GM23248 (cell line): ENCODE results near the gene SPDEF. TPM values are rescaled to one million over a fixed set of nuclear protein-coding genes. Genes with fewer than 3 reads are reported as not detected.

Experiments
- DNase-seq: peaks from one replicate; pipeline ENCODE4 v3.0.0-alpha.2; 2015
- H2AFZ ChIP-seq: fragments of 200-600 bp; sonication (generic); 2 replicates; pipeline ENCODE4 v1.6.1; 2016; ENCODE audit warnings: antibody characterized with exemption
- H3F3A ChIP-seq: fragments of 200-600 bp; sonication (generic); 2 replicates; pipeline ENCODE4 v1.6.1; 2016; ENCODE audit warnings: mild to moderate bottlenecking, antibody characterized with exemption, mixed run types; ENCODE audit not compliant: insufficient read depth
- H3K27ac ChIP-seq: fragments of 200-600 bp; sonication (generic); 2 replicates; pipeline ENCODE4 v1.5.1; 2016; ENCODE audit warnings: mild to moderate bottlenecking
- H3K27me3 ChIP-seq: fragments of 200-600 bp; sonication (generic); replicated peaks from 2 replicates; pipeline ENCODE4 v1.6.1; 2016; ENCODE audit warnings: mild to moderate bottlenecking; ENCODE audit not compliant: insufficient read depth
- H3K36me3 ChIP-seq: fragments of 200-600 bp; sonication (generic); 2 replicates; pipeline ENCODE4 v1.6.1; 2016; ENCODE audit warnings: low read depth, mild to moderate bottlenecking
- H3K4me1 ChIP-seq: fragments of 200-600 bp; sonication (generic); 2 replicates; pipeline ENCODE4 v1.6.1; 2016; ENCODE audit warnings: mild to moderate bottlenecking; ENCODE audit not compliant: insufficient read depth
- H3K4me2 ChIP-seq: fragments of 200-600 bp; sonication (generic); one replicate; pipeline ENCODE4 v1.6.1; 2016; ENCODE audit warnings: mild to moderate bottlenecking; ENCODE audit not compliant: unreplicated experiment
- H3K4me3 ChIP-seq: fragments of 200-600 bp; sonication (generic); 2 replicates; pipeline ENCODE4 v1.5.1; 2016; ENCODE audit warnings: mild to moderate bottlenecking
- H3K79me2 ChIP-seq: fragments of 200-600 bp; sonication (generic); 2 replicates; pipeline ENCODE4 v1.6.1; 2016; ENCODE audit warnings: mild to moderate bottlenecking; ENCODE audit not compliant: insufficient read depth
- H3K9ac ChIP-seq: fragments of 200-600 bp; sonication (generic); 2 replicates; pipeline ENCODE4 v1.6.1; 2016; ENCODE audit warnings: mild to moderate bottlenecking
- H3K9me2 ChIP-seq: fragments of 200-600 bp; sonication (generic); 2 replicates; pipeline ENCODE4 v1.6.1; 2016; ENCODE audit warnings: mixed run types, mild to moderate bottlenecking, moderate library complexity; ENCODE audit not compliant: insufficient read depth
- H3K9me3 ChIP-seq: fragments of 200-600 bp; sonication (generic); one replicate; pipeline ENCODE4 v1.6.1; 2017; ENCODE audit warnings: low read depth
- H4K20me1 ChIP-seq: fragments of 200-600 bp; sonication (generic); 2 replicates; pipeline ENCODE4 v1.6.0; 2016; ENCODE audit not compliant: insufficient read depth
- EZH2 ChIP-seq: fragments of 200-600 bp; sonication (generic); IDR thresholded peaks from 2 replicates; pipeline ENCODE4 v1.6.1; 2018; ENCODE audit warnings: antibody characterized with exemption, mild to moderate bottlenecking; ENCODE audit not compliant: insufficient read depth, poor library complexity, severe bottlenecking
- EZH2phosphoT487 ChIP-seq: fragments of 200-600 bp; sonication (generic); IDR thresholded peaks from 2 replicates; pipeline ENCODE4 v1.6.1; 2018; ENCODE audit warnings: antibody characterized with exemption, moderate library complexity, mild to moderate bottlenecking, low read depth; ENCODE audit not compliant: insufficient read depth
- WGBS, 2 experiments: methylation state at CpG; one replicate each; pipeline ENCODE4 v1.1.6; 2015 to 2017; ENCODE audit warnings: low lambda C conversion rate in 2 of 2, low coverage in 1 of 2; ENCODE audit errors: missing lambda C conversion rate in 2 of 2; 5-methylcytosine and 5-hydroxymethylcytosine counted together
- in situ Hi-C: fragments of 300-500 bp; cut with MboI; formaldehyde crosslinking; loops from 2 replicates; pipeline ENCODE4 v1.15.0; 2020
- polyA plus RNA-seq: library from polyadenylated mRNA; unstranded; fragments of >200 nt; fragmentation: Nextera tagmentation; extraction: Ambion mirVana; gene quantifications from 2 replicates; pipeline ENCODE4 v1.2.1, GENCODE V29; 2016
- total RNA-seq: library from RNA; depleted of rRNA; stranded (reverse); fragments of >200 nt; shearing (Covaris generic); gene quantifications from 2 replicates; pipeline ENCODE4 v1.2.3, GENCODE V29; 2014

The SPDEF gene
- total and polyA plus RNA-seq, 2 experiments from 2014 or later: not detected

GRCh38 chr6:34515473-34516387 is 40.4 kb downstream of the SPDEF start:
- Histone ChIP-seq H3K9me3 (no peaks in the 10 kb centered on the region), H3K9me2 (no peaks in the 10 kb centered on the region), H2AFZ (no peak overlapping the region), H3K27me3 (peaks cover 5% of the 10 kb centered on the region), H3K36me3 (no peaks in the 10 kb centered on the region), H3K4me2 (no peak overlapping the region), H3K9ac (no peak overlapping the region), H3F3A (no peaks in the 10 kb centered on the region), H3K4me1 (no peaks in the 10 kb centered on the region), H3K27ac (no peak overlapping the region), H3K4me3 (no peak overlapping the region), H3K79me2 (no peaks in the 10 kb centered on the region), H4K20me1 (no peaks in the 10 kb centered on the region)
- DNase-seq: no peak
- TF ChIP-seq EZH2phosphoT487 (no peak), EZH2 (no peak)
- WGBS, 2 experiments: 59 to 68% methylated on average over 12 to 13 of the region's 13 CpGs
- in situ Hi-C loops: no loop called here

GRCh38 chr6:34514593-34515472 is 41.3 kb downstream of the SPDEF start:
- no peaks in the 10 kb centered on the region for H3K36me3 ChIP-seq
- WGBS, 2 experiments: 26 to 29% methylated on average over 32 to 34 of the region's 34 CpGs
- H3K4me1 ChIP-seq: no peaks in the 10 kb centered on the region
- no peak for TF ChIP-seq EZH2phosphoT487
- TF ChIP-seq EZH2: no peak
- H3K27ac ChIP-seq: no peak overlapping the region
- in situ Hi-C loops: no loop called here
- no peaks in the 10 kb centered on the region for H3K79me2 ChIP-seq
- no peaks in the 10 kb centered on the region for H3K9me2 ChIP-seq
- DNase-seq: peak; percentile 67
- H2AFZ ChIP-seq: no peak overlapping the region
- no peak overlapping the region for H3K9ac ChIP-seq
- H3F3A ChIP-seq: no peaks in the 10 kb centered on the region
- no peak overlapping the region for H3K4me2 ChIP-seq
- no peaks in the 10 kb centered on the region for H4K20me1 ChIP-seq
- peaks cover 5% of the 10 kb centered on the region for H3K27me3 ChIP-seq
- H3K4me3 ChIP-seq: no peak overlapping the region
- no peaks in the 10 kb centered on the region for H3K9me3 ChIP-seq

GRCh38 chr6:34514112-34514511 is 42.0 kb downstream of the SPDEF start:
- Histone ChIP-seq H3K4me3 (no peak overlapping the region), H3K4me1 (no peaks in the 10 kb centered on the region), H2AFZ (no peak overlapping the region), H3K79me2 (no peaks in the 10 kb centered on the region), H3K36me3 (no peaks in the 10 kb centered on the region), H4K20me1 (no peaks in the 10 kb centered on the region), H3K4me2 (no peak overlapping the region), H3K27me3 (peaks cover 5% of the 10 kb centered on the region), H3K9me3 (no peaks in the 10 kb centered on the region), H3K9me2 (no peaks in the 10 kb centered on the region), H3K27ac (no peak overlapping the region), H3K9ac (no peak overlapping the region), H3F3A (no peaks in the 10 kb centered on the region)
- WGBS, 2 experiments: 73 to 76% methylated on average over 8 of the region's 8 CpGs
- no peak for DNase-seq
- in situ Hi-C loops: no loop called here
- TF ChIP-seq EZH2: no peak
- no peak for TF ChIP-seq EZH2phosphoT487

GRCh38 chr6:34513646-34514045 is 42.5 kb downstream of the SPDEF start:
- no peaks in the 10 kb centered on the region for H3K36me3 ChIP-seq
- H3K9me3 ChIP-seq: no peaks in the 10 kb centered on the region
- in situ Hi-C loops: no loop called here
- no peaks in the 10 kb centered on the region for H3K9me2 ChIP-seq
- no peak overlapping the region for H2AFZ ChIP-seq
- no peak for DNase-seq
- no peak for TF ChIP-seq EZH2phosphoT487
- TF ChIP-seq EZH2: no peak
- H3F3A ChIP-seq: no peaks in the 10 kb centered on the region
- no peak overlapping the region for H3K9ac ChIP-seq
- H3K27me3 ChIP-seq: peaks cover 5% of the 10 kb centered on the region
- H3K79me2 ChIP-seq: no peaks in the 10 kb centered on the region
- no peak overlapping the region for H3K4me2 ChIP-seq
- no peaks in the 10 kb centered on the region for H3K4me1 ChIP-seq
- 92 to 93% methylated on average over 4 of the region's 4 CpGs for WGBS, 2 experiments
- H4K20me1 ChIP-seq: no peaks in the 10 kb centered on the region
- H3K4me3 ChIP-seq: no peak overlapping the region
- H3K27ac ChIP-seq: no peak overlapping the region
